T-helper 1 cell (primary cell): ENCODE data around the gene CENPB.

ENCODE experiments used
- DNase-seq, 5 donors: peaks; one replicate each; pipeline ENCODE4 v3.0.0-alpha.2; 2012 to 2020

CENPB gene

DNA sequence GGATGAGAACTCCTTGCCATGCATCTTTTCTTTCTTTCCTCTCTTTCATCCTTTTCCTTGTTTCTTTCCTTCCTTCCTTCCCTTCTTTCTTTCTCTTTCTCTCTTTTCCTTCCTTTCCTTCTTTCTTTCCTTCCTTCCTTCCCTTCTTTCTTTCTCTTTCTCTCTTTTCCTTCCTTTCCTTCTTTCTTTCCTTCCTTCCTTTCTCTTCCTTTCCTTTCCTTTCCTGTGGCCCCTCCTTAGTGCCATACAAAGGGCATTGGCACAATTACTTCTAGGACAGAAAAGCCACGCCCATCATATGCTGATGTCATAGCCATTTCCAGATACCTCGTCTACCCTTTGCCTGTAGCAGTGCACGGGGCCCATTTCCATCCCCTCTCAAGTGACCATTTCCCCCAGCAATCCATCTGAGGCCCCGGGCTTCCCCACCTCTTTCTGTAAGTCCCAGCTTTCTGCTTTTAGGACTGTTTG is 2.2 kb upstream of the CENPB start:
- DNase-seq = no peak

DNA sequence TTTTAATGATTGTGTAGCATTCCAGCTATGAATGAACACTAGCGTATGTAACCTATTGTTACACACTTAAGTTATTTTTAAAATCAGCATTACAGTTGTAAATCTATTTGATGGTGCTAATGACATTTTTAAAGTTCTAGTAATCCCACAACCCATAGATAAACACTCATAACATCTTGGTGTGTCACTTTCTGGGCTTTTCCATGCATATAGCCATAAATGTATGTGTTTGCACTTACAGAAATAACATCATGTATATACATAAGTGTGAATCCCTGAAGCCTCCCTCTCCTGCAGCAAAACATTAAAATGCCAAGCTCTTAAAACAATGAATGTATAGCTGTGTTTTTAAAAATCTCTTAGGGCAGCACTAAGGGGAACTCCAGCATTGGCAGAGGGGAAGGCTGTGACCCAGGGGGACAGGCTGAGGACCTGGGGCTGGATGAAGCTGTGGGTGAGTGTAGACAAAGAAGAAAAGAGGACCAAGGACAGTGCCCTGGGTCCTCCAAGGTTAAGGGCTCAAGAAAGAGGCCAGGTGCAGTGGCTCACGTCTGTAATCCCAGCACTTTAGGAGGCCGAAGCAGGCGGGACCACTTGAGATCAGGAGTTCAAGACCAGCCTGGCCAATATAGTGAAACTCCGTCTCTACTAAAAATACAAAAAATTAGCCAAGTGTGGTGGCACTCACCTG is 929 bp upstream of the CENPB start:
- DNase-seq = no peak

DNA sequence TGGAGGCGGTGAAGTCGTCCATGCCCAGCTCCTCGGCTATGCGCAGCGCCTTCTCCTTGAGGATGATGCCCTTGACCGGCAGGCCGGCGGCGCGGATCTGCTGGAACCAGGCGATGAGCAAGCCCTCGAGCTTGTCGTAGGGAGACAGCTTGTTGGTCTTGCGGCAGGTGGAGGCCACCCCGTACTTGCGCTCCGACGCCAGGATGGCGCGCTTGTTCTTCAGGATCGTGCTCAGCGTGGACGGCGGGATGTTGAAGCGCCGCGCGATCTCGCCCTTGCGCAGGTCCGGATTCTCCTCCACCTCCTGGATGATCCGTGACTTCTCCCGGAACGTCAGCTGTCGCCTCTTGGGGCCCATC is 435 bp downstream of the CENPB start:
- peak in 3 of 5 donors; percentile 35 to 63 (median 42) for DNase-seq

DNA sequence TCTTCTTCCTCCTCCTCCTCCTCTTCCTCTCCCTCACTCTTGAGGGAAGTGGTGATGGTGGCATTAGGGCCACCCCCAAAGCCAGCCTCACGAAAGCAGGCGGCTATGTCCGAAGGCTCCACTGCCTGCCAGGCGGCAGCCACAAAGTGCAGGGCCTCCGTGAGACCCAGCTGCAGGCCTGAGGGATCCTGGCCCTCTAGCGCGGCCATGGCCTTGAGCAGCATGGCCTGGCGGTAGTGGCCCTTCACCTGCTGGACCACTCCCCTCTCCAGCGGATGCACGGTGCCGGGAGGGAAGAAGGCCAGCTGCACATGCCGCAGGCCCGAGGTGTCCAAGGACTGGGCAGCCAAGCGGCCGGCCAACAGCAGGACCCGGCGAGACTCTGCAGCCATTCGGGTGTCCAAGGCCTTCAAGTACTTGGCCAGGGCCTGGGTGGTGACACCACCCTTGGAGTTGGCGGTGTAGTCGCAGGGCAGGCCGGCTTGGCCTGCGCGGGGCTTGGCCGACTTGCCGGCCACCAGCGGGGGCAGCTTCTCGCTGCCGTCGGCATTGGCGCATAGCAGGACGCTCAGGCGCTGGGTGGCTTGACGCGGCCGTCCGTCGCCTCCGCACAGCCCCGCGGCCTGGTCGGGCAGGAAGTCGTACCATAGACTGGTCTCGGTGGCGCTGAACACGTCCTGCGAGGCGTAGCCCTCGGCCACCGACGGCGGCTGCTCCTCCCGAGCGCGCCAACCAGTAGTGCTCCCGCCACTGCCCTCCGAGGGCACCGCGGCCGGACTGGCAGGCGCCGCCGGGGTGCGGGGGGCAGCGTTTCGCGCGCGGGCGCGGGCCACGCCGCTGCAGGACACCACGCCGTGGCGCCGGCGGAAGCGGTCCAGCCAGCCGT is 1.1 kb downstream of the CENPB start:
- no peak for DNase-seq

DNA sequence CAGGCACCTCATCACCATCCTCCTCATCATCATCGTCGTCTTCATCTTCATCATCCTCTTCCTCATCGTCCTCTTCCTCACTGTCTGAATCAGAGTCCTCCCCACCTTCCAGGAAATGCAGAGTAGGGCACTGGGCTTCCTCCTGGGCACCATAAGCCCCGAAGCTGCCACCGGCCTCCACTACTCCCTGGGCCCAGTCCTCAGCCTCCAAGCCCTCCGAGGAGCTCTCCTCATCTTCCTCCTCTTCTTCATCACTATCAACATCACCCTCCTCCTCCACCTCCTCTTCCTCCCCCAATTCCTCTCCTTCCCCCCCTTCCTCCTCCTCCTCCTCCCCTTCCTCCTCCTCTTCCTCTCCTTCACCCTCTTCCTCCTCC is 1.7 kb downstream of the CENPB start:
- DNase-seq = no peak

DNA sequence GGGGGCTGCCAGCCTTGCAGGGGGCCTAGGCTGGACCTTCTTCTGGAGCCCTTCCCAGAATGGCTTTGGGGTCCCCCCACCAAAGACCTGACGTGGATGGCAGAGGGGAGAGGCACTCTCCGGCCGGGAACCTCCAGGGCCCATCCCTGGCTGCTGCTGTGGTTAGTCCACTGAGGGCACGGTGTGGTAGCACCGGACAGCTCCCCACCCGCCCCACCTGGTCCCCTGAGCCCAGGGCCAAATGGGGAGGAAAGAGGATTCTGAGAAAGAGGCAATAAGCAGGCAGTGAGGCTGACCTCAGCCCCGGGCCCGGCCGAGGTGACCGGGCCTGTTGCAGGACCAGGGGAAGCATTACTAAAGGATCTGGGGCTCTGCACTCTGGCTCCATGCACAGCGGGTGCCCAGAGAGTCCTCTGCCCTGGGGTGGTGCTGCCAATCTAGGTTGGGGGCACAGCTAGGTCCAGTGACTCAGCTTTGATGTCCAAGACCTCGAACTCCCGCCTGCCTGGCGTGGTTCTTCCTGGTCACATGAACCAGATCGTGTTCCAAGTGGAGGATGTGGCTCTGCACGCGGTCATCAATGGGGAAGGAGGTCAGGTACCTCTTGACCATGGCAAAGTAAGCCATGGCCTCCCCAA is 2.2 kb downstream of the CENPB start:
- no peak for DNase-seq

DNA sequence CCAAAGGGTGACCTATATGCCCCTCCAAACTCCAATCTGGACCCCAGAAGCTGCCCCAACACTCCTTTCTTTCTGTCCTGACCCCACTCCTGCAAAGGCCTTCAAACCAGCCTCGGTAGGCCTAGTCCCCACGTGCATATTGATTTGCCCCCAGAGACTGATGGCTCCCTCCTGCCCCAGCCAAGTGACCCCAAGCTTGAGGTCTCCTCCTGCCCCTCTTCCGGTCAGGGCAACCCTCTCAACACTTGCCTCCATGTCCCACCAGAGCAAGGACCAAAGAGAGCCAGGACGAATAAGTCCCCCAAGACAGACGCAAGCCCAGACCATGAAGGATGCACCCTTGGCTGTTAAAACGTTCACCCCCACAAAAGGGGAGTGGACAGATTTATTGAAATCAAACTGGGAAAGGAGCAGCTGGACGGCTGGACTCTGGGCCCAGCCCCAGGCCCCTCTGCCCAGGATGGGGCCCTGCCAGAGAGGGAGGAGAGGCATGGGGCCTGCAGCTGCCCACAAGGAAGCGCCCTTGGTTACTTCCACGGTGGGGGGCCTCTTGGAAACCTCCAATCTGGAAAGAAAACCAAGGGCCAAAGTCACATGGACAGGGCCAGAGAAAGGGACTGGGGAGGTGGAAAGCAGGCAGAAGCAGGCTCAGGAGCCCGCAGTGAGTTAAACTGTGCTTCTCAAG is 2.9 kb downstream of the CENPB start:
- no peak for DNase-seq

DNA sequence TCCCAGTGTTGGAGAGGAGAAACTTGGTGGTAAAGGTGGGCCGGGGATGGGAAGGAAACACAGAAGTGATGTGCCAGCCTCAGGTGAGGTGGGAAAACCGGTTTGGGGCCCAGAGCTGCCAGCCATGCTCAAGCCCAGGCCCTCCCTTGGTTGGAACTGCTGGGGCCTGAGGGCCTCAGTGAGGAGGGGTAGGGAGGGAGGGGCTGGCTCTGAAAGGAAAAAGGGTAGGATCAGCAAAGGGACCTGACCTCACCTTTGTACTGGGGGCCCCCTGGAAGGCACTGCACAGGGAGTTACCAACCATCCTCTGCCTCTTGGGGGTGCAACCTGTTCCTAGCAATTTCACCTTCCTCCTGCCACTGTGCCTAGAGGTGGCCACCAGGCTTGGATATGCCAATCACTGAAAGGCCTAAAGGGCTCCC is 3.5 kb downstream of the CENPB start:
- no peak for DNase-seq

DNA sequence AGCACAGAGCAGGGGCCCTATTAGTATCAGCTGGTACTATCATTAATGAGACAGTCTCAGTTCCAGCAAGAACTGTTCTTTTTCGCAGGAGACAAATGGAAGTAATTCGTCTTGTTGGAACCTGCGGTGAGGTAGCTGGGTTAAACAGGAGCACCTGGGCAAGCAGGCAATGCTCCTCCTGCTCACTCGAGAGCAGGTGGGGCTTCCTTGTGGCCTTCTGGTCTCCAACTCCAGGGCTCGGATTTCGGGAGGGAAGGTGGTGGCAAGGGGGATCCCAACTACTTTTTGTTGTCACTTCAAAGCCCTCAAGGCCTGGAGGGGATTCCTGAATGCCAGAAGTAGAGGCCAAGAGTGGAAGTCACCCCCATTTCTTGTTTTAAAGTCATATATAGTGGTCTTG is 3.9 kb downstream of the CENPB start:
- no peak for DNase-seq

DNA sequence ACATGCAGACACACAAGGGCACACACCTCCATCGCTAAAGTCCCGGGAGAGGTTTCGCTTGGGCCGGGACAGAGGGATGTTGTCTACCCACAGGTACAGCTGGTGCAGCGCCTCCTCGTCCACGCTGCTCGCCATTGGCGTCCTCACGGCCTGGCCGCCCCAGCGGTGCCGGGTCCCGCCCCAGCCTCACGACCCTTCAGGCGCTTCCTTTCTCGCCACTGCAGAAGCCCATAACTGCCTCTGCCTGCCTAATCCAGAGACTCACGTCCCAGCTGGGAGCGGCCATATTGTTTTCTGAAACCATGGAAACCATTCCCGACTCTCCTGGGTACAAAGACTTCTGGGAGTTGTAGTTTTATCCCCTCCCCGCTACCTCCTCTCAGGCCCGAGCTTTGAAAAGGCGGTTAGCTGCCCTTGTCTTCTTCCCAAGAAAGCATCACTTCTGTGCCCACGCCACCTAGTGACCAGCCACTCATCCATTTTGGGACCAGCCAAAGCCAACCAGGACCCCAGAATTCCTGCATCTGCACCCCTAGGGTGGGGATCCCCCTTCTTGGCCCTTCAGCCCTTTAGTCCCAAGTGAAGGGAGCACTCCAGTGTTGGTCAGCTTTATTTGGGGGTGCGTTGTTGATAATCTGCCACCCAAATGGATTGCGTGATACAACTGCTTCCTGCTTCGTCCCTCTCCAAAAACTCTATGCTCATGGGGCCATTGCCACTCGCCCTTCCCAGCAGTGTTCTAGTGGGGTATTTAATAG is 5.2 kb downstream of the CENPB start, which contains the start of gene SPEF1:
Gene SPEF1 (minus strand): TSS at position 296 of the 758 bp plus-strand sequence. CDS start 161 bp downstream, at position 135.
- DNase-seq = peak in 2 of 5 donors; percentile 30 to 62

DNA sequence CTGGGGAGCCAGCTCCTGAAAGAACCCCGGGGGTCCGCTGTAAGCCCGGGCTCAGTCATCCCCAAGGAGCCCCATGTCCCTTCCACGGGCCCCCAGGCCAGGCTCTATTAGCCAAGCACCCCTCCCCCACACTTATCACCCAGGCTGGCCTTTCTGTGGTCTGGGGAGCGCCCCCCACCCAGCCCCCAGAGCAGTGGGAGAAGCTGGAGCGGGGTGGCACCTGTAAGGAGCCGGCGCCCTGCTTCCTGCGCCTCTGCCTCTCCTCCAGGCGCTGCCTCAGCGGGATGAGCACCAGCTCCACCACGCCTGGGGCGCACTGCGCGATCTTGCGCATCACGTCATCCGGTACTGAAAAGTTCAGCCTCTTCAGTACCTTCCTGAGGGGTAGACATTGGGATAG is 7.6 kb downstream of the CENPB start:
- DNase-seq = no peak

DNA sequence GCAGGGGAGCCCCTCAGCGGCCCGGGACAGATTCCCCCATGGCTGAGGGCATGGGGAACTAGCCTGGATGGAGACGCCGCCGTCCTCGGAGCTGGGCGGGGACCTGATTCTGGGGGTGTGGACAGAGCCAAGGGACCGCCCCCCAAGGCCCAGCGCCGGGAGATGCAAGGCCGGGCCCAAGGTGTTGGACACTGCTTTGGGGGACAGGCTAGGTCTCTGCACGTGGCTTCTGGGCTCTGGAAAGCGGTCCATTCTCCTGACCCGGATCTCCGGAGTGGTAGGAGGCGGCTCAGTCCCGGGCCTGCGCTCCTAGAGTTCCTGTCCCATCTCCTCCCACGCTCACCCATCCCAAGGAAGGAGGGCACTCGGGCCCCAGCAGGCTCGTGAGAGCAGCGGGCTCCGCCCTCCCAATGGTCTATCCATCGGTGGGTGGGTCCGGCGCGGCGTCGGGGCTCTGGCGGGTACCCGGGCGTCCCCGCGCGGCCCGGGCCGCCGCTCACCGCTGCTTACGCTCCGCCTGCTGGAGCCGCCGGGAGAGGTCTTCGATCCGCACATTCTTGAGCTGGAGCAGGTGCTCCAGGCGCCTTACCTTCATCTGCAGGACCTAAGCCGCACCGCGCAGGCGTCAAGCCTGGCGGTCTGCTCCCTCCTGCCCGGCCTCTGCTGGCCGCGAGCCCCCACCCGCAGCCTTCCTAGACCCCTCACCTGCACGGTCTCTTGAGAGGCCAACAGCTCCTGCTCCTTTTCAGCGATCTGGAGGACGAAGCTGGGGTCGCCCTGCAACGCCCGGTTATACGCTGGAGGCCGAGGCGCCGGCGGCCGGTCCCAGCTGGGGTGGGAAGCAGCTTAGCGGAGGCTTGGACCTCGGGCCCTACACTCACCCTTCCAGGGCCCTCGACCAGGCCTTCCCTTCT is 8.6 kb downstream of the CENPB start:
- peak in 3 of 5 donors; percentile 34 to 52 (median 38) for DNase-seq

DNA sequence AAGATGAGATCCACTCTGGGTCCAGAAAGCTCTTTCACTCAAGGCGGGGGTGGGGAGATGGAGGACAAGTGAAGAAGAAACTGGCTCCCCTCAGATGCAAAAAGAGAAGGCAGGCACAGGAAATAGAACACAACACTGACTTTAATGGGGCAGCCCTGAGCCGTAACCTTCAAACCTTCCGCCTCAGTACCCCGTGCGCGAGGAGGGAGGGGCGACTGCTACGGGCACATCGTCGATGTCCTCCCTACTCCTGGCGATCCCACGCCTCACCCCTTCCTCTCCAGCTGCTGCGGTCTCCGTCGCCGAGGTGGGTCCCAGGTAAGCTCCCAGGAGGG is 9.2 kb downstream of the CENPB start:
- DNase-seq = no peak

DNA sequence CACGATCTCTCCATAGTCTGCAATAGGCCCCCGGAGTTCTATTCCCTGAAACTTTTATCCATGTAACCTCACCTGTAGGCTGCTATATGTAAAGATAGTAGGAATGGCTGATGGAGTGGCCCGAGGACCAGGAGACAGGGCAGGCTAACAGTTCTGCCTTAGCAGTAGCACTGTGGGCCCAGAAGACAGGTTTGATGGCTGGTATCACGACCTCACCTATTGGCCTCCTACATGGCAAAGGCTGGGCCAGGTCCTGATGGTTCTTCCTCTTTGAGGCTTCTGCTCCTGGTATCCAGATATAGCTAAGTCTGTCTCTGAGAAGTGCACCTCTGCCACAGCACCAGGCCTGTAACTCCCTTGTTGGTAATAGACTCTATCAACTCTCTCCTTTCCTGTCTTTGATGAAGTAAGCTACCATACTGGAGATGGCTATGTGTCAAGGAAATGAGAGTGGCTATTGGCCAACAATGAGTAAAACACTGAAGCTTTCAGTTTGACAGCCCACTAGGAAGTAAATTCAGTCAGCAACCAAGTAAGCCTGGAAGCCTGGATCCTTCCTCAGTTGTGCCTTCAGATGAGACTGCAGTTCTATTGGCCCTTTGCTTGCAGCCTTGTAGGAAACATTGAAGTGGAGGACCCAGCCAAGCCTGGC is 11.0 kb downstream of the CENPB start:
- no peak for DNase-seq

DNA sequence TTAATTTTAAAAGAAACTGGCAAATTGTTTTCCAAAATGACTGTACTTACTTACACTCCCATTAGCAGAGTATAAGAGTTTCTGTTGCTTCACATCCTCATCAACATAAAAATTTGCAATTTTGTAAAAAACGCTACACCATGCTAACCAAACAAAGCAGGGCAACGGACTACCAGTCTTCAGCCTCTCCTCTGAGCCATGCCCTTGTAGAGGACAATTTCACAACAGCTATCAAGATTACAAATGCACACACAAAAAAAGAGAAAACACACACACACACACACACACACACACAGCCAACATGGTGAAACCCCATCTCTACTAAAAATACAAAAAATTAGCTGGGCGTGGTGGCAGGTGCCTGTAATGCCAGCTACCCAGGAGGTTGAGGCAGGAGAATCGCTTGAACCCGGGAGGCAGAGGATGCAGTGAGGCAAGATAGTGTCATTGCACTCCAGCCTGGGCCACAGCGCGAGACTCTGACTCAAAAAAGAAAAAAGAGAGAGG is 14.9 kb downstream of the CENPB start:
- DNase-seq = no peak

DNA sequence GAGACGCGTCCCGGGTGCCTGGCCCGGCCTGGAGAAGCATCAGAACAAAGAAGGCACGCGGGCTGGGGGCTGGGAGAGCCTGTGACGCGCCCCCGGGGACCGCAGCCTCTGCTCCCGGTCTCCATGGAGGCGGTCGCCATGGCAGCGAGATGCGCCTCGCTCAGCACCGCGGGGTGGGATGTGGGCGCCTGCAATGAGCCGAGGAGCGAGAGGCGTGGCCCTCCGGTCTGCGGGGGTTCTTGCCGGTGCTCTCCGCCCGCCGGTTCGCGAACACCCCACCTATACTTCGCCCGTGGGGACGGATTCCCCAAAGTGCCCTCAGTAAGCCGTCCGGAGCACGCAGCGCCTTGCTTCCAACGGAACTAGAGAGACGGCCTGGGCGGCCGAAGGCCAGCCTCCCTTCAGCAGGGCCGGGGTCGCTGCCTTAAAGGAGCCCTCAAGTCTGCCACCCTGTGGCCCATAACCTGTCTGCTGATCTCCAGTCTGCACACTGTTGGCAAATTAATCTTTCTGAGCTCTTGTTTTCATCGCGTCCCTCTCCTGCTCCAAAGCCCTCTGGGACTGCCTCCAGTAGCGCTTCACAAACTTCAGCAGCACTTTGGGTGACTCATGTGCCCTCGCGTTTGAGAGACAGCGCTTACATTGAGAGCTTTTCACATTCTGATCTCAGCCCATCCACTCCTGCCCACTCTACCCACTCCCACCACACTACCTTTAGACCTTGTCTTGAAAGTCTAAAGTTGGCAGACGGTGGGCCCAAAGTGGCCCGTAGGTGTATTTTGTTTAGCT is 18.0 kb downstream of the CENPB start:
- peak; percentile 74 to 86 (median 81) for DNase-seq

DNA sequence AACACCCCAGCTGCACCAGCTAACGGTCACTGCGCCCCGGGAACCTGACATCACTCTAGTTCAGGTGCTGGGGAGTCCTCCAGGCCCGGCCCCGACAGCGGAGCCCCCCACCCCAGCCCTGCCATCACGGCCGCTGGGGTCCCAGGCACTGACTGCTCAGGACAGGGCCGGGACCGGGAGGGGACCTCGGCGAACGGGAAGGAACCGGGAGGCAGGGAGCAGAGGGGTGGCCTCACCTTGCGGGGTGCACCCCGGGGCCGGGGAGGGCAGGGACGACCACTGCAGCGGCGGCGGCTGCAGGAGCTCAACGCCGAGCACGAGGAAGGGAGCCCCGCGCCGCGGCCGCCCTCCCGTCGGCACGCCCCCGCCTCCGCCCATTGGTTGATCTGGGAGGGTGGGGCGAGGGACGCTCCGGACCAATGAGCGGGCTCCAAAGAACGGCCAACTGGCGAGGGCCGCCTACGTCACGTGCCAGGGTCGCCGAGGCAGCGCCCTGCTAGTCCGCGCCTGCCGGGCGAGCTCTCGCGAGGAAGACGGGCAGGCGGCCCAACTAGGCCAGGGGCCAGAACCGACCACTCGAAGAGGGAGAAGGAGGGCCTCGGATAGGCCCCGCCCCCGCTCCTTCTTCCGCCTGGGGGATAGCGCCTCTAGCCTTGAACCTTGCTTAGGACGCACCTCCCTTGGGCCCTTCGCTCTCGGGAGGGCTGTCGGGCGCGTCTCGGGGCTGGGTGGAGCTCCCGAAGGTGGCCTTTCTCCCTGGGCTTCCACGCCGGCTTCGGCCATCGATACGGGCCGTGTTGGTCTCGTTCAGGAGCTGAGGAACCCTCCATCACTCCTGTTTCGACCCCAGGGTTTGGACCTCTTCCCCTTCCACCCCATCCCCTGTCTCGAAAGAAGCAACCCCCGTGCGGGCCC is 18.9 kb downstream of the CENPB start, which contains the start of gene ADISSP:
Gene ADISSP (minus strand): TSS at position 327 of the 915 bp plus-strand sequence. CDS start 7,653 bp downstream, outside the sequence.
- DNase-seq = peak; percentile 91 to 99 (median 94)

DNA sequence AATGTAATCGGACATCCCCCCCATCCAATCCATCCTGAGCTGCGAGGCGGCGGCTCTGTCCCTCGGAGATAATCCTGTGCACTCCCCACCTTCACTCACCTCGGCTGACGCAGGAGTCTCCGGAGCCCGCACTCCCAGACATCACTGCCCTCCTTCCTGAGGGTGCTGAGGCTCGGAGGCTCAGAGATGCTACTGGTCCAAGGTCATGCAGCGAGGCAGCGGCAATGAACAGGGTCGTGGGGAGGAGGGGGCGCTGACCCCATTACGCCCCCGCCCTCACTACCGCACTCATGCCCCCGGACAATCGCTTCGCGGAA is 19.5 kb downstream of the CENPB start:
- DNase-seq = no peak
